Stimulated activated CD8-positive, alpha-beta memory T cell treated with anti-CD3 and anti-CD28 coated beads, Interleukin-12 subunit alpha, Interleukin-12 subunit beta, amount 100 ng/mL, for 24 hours (primary cell): ENCODE measurements around the gene EHMT1.

ENCODE experiments used
- DNase-seq: peaks from one replicate; pipeline ENCODE4 v3.0.0-alpha.2; 2020; ENCODE audit errors: extremely low read depth

The EHMT1 gene

GRCh38 chr9:137672907-137673791 is 54.3 kb downstream of the EHMT1 start:
- DNase-seq = no peak

- no peak for DNase-seq
Measured at GRCh38 chr9:137673886-137674285, 55.1 kb downstream of the EHMT1 start.

GRCh38 chr9:137674307-137674975 is 55.6 kb downstream of the EHMT1 start:
- DNase-seq = no peak

GRCh38 chr9:137674976-137675320 is 56.1 kb downstream of the EHMT1 start:
- DNase-seq = no peak

GRCh38 chr9:137676998-137677397 is 58.2 kb downstream of the EHMT1 start:
- DNase-seq = no peak

- DNase-seq = no peak
Measured at GRCh38 chr9:137678202-137678601, 59.4 kb downstream of the EHMT1 start.

GRCh38 chr9:137679249-137679648 is 60.4 kb downstream of the EHMT1 start:
- DNase-seq = no peak

GRCh38 chr9:137679695-137680305 is 61.0 kb downstream of the EHMT1 start:
- no peak for DNase-seq

GRCh38 chr9:137680444-137681358 is 61.9 kb downstream of the EHMT1 start:
- no peak for DNase-seq

GRCh38 chr9:137682428-137683105 is 63.8 kb downstream of the EHMT1 start:
- DNase-seq = no peak

- DNase-seq = no peak
Measured at GRCh38 chr9:137683262-137683864, 64.6 kb downstream of the EHMT1 start.

GRCh38 chr9:137685035-137685740 is 66.4 kb downstream of the EHMT1 start:
- no peak for DNase-seq

- DNase-seq = no peak
Measured at GRCh38 chr9:137685741-137686420, 67.1 kb downstream of the EHMT1 start.

GRCh38 chr9:137688261-137688660 is 69.5 kb downstream of the EHMT1 start:
- no peak for DNase-seq

- DNase-seq = no peak
Measured at GRCh38 chr9:137688725-137689124, 69.9 kb downstream of the EHMT1 start.

- no peak for DNase-seq
Measured at GRCh38 chr9:137689745-137690529, 71.1 kb downstream of the EHMT1 start.

GRCh38 chr9:137690930-137691645 is 72.3 kb downstream of the EHMT1 start:
- no peak for DNase-seq
